Vagina (tissue), 2 donors: Measurements from ENCODE around the gene TMEM18. TPM values are rescaled to one million over a fixed set of nuclear protein-coding genes. Genes with fewer than 3 reads are reported as not detected.

Experiments
- DNase-seq, 2 donors: peaks; one replicate each; pipeline ENCODE4 v3.0.0-alpha.2; 2017; ENCODE audit errors: extremely low spot score in 2 of 2
- H3K27ac ChIP-seq: fragments of 200-600 bp; sonication (generic); one replicate; pipeline ENCODE4 v1.5.1; 2019
- H3K27me3 ChIP-seq: fragments of 200-600 bp; sonication (generic); one replicate; pipeline ENCODE4 v1.5.1; 2019
- H3K36me3 ChIP-seq, 2 donors: fragments of 200-600 bp; sonication (generic); one replicate each; pipeline ENCODE4 v1.5.1; 2017 to 2019
- H3K4me1 ChIP-seq: fragments of 200-600 bp; sonication (generic); one replicate; pipeline ENCODE4 v1.5.1; 2019
- H3K4me3 ChIP-seq, 2 donors: fragments of 200-600 bp; sonication (generic); 1 replicate in 1 of 2; 2 replicates in 1 of 2; pipeline ENCODE4 v1.5.1; 2016 to 2019
- H3K9me3 ChIP-seq: fragments of 200-600 bp; sonication (generic); one replicate; pipeline ENCODE4 v1.5.1; 2019
- CTCF ChIP-seq, 3 experiments: fragments of 450-650 bp in 2 of 3; fragments of 200-600 bp in 1 of 3; sonication (generic) in 1 of 3; IDR thresholded peaks; one replicate each; pipeline ENCODE4 v1.5.1; 2017 to 2019; ENCODE audit warnings: antibody characterized with exemption in 3 of 3, mild to moderate bottlenecking in 2 of 3, moderate library complexity in 2 of 3
- POLR2A ChIP-seq, 2 donors: fragments of 450-650 bp; IDR thresholded peaks; one replicate each; pipeline ENCODE4 v1.6.1; 2017; ENCODE audit warnings: antibody characterized with exemption in 2 of 2, mild to moderate bottlenecking in 2 of 2, moderate library complexity in 2 of 2
- POLR2AphosphoS5 ChIP-seq, 2 donors: sonication (generic); formaldehyde crosslinking; IDR thresholded peaks; one replicate each; pipeline ENCODE4 v1.9.0; 2017; ENCODE audit warnings: antibody characterized with exemption in 2 of 2, mild to moderate bottlenecking in 2 of 2, low read depth in 1 of 2; ENCODE audit not compliant: insufficient read depth in 1 of 2
- intact Hi-C: fragments of 100-400 bp; cut with DNase I; formaldehyde crosslinking; loops from one replicate; pipeline ENCODE4 v1.15.1; 2023
- total RNA-seq: library from RNA; depleted of rRNA; stranded (reverse); fragments of >200 nt; gene quantifications from one replicate; pipeline ENCODE4 v1.2.3, GENCODE V29; 2016

Gene TMEM18
- total RNA-seq, 1 donor from 2014 or later = 21.1 TPM

GRCh38 chr2:648476-649424, 28.5 kb downstream of the TMEM18 start:
- intact Hi-C loops = no loop called here
- Histone ChIP-seq H3K9me3 (no peaks in the 10 kb centered on the region), H3K4me1 (peaks cover 10% of the 10 kb centered on the region), H3K36me3 (no peaks in the 10 kb centered on the region), H3K4me3 (no peak overlapping the region), H3K27ac (no peak overlapping the region), H3K27me3 (no peaks in the 10 kb centered on the region)
- DNase-seq = peak; percentile 69 to 79
- TF ChIP-seq CTCF (IDR thresholded peaks at IDR 0.05) (no peak), POLR2AphosphoS5 (IDR thresholded peaks at IDR 0.05; ENCODE audit: insufficient read depth in 1 of 2, low read depth in 1 of 2) (no peak), POLR2A (IDR thresholded peaks at IDR 0.05) (no peak)

GRCh38 chr2:647691-648231, 29.4 kb downstream of the TMEM18 start:
- no peak overlapping the region for H3K4me3 ChIP-seq
- no peaks in the 10 kb centered on the region for H3K9me3 ChIP-seq
- DNase-seq = peak; percentile 81 to 95
- TF ChIP-seq CTCF (IDR thresholded peaks at IDR 0.05) (no peak), POLR2A (IDR thresholded peaks at IDR 0.05) (no peak), POLR2AphosphoS5 (IDR thresholded peaks at IDR 0.05; ENCODE audit: insufficient read depth in 1 of 2, low read depth in 1 of 2) (no peak)
- intact Hi-C loops = no loop called here
- H3K27me3 ChIP-seq = no peaks in the 10 kb centered on the region
- H3K27ac ChIP-seq = no peak overlapping the region
- H3K36me3 ChIP-seq = no peaks in the 10 kb centered on the region
- peaks cover 10% of the 10 kb centered on the region for H3K4me1 ChIP-seq

GRCh38 chr2:647003-647560, 30.1 kb downstream of the TMEM18 start:
- Histone ChIP-seq H3K4me1 (peaks cover 10% of the 10 kb centered on the region), H3K4me3 (no peak overlapping the region), H3K36me3 (no peaks in the 10 kb centered on the region), H3K27ac (no peak overlapping the region), H3K9me3 (no peaks in the 10 kb centered on the region), H3K27me3 (no peaks in the 10 kb centered on the region)
- peak; percentile 54 to 67 for DNase-seq
- no peak for TF ChIP-seq POLR2AphosphoS5 (IDR thresholded peaks at IDR 0.05; ENCODE audit: insufficient read depth in 1 of 2, low read depth in 1 of 2)
- no peak for TF ChIP-seq POLR2A (IDR thresholded peaks at IDR 0.05)
- TF ChIP-seq CTCF (IDR thresholded peaks at IDR 0.05) = no peak
- intact Hi-C loops = no loop called here

GRCh38 chr2:644871-645270, 32.3 kb downstream of the TMEM18 start:
- no peaks in the 10 kb centered on the region for H3K27me3 ChIP-seq
- H3K36me3 ChIP-seq = no peaks in the 10 kb centered on the region
- H3K27ac ChIP-seq = no peak overlapping the region
- peak; percentile 49 to 72 for DNase-seq
- intact Hi-C loops = no loop called here
- TF ChIP-seq POLR2AphosphoS5 (IDR thresholded peaks at IDR 0.05; ENCODE audit: insufficient read depth in 1 of 2, low read depth in 1 of 2) (no peak), CTCF (IDR thresholded peaks at IDR 0.05) (no peak), POLR2A (IDR thresholded peaks at IDR 0.05) (no peak)
- no peaks in the 10 kb centered on the region for H3K9me3 ChIP-seq
- peaks cover 3% of the 10 kb centered on the region for H3K4me1 ChIP-seq
- H3K4me3 ChIP-seq = no peak overlapping the region
